GM18951 (cell line): ENCODE data around the gene DCC.

Experiments used
- POLR2A ChIP-seq: IDR thresholded peaks from 4 replicates; pipeline ENCODE4 v1.6.1; 2011; ENCODE audit warnings: mild to moderate bottlenecking; ENCODE audit not compliant: insufficient read length, insufficient read depth; ENCODE audit errors: extremely low read depth
- in situ Hi-C: fragments of 300-500 bp; cut with MboI; formaldehyde crosslinking; loops from one replicate; pipeline ENCODE4 v1.12.0; 2022; ENCODE audit warnings: low sequenced_read_pairs, mixed read lengths, inconsistent platforms; ENCODE audit not compliant: unreplicated experiment

The DCC gene

GRCh38 chr18:53139746-53140500 lies 799.9 kb downstream of the DCC start:
- no peak for TF ChIP-seq POLR2A
- in situ Hi-C loops = no loop called here

GRCh38 chr18:53142005-53142404 lies 802.0 kb downstream of the DCC start:
- in situ Hi-C loops = no loop called here
- no peak for TF ChIP-seq POLR2A

- in situ Hi-C loops = no loop called here
- TF ChIP-seq POLR2A = no peak
Measured at GRCh38 chr18:53147472-53147871, 807.5 kb downstream of the DCC start.

- in situ Hi-C loops = no loop called here
- no peak for TF ChIP-seq POLR2A
Measured at GRCh38 chr18:53148123-53148522, 808.1 kb downstream of the DCC start.

GRCh38 chr18:53152476-53152875 lies 812.5 kb downstream of the DCC start:
- TF ChIP-seq POLR2A = no peak
- in situ Hi-C loops = no loop called here

- no peak for TF ChIP-seq POLR2A
- in situ Hi-C loops = no loop called here
Measured at GRCh38 chr18:53153281-53153680, 813.3 kb downstream of the DCC start.

GRCh38 chr18:53153800-53154199 lies 813.8 kb downstream of the DCC start:
- in situ Hi-C loops = no loop called here
- no peak for TF ChIP-seq POLR2A

- in situ Hi-C loops = no loop called here
- no peak for TF ChIP-seq POLR2A
Measured at GRCh38 chr18:53165770-53166169, 825.8 kb downstream of the DCC start.

- no peak for TF ChIP-seq POLR2A
- in situ Hi-C loops = no loop called here
Measured at GRCh38 chr18:53169346-53169745, 829.3 kb downstream of the DCC start.

GRCh38 chr18:53191634-53192033 lies 851.6 kb downstream of the DCC start:
- in situ Hi-C loops = no loop called here
- no peak for TF ChIP-seq POLR2A

GRCh38 chr18:53193870-53194269 lies 853.9 kb downstream of the DCC start:
- in situ Hi-C loops = no loop called here
- TF ChIP-seq POLR2A = no peak

- in situ Hi-C loops = no loop called here
- TF ChIP-seq POLR2A = no peak
Measured at GRCh38 chr18:53219853-53220252, 879.9 kb downstream of the DCC start.

GRCh38 chr18:53224128-53224778 lies 884.3 kb downstream of the DCC start:
- no peak for TF ChIP-seq POLR2A
- in situ Hi-C loops = no loop called here
